Memory B cell (primary cell): ENCODE results near the gene RPL27.

Experiments used
- ATAC-seq: fragments of 150-1000 bp; cut with Tn5 transposase; 2 replicates; pipeline ENCODE4 v1.10.0; 2021; ENCODE audit warnings: low read depth, mild to moderate bottlenecking, moderate library complexity
- DNase-seq, 2 donors: peaks; one replicate each; pipeline ENCODE4 v3.0.0; 2022; ENCODE audit warnings: low spot score in 2 of 2
- H3K27ac Mint-ChIP-seq: one replicate; pipeline ENCODE4 v1.8.0; 2022; ENCODE audit warnings: mild to moderate bottlenecking, moderate library complexity, mixed read lengths
- H3K27me3 Mint-ChIP-seq: one replicate; pipeline ENCODE4 v1.8.0; 2022; ENCODE audit warnings: mixed read lengths
- H3K36me3 Mint-ChIP-seq: one replicate; pipeline ENCODE4 v1.8.0; 2022; ENCODE audit warnings: mild to moderate bottlenecking, mixed read lengths
- H3K4me1 Mint-ChIP-seq: one replicate; pipeline ENCODE4 v1.8.0; 2022; ENCODE audit warnings: mixed read lengths
- H3K4me3 Mint-ChIP-seq: one replicate; pipeline ENCODE4 v1.8.0; 2022; ENCODE audit warnings: mild to moderate bottlenecking, moderate library complexity, mixed read lengths
- H3K9me3 Mint-ChIP-seq: one replicate; pipeline ENCODE4 v1.8.0; 2022; ENCODE audit warnings: mixed read lengths

The RPL27 gene

GRCh38 chr17:43010667-43011308 lies 12.6 kb downstream of the RPL27 start:
- Mint-ChIP-seq H3K36me3 (peaks cover 14% of the 10 kb centered on the region), H3K4me1 (peaks cover 7% of the 10 kb centered on the region), H3K27ac (peak overlapping the region; percentile 31), H3K27me3 (no peaks in the 10 kb centered on the region), H3K9me3 (no peaks in the 10 kb centered on the region), H3K4me3 (no peak overlapping the region)
- DNase-seq, result no peak
- ATAC-seq, result no peak

DNA sequence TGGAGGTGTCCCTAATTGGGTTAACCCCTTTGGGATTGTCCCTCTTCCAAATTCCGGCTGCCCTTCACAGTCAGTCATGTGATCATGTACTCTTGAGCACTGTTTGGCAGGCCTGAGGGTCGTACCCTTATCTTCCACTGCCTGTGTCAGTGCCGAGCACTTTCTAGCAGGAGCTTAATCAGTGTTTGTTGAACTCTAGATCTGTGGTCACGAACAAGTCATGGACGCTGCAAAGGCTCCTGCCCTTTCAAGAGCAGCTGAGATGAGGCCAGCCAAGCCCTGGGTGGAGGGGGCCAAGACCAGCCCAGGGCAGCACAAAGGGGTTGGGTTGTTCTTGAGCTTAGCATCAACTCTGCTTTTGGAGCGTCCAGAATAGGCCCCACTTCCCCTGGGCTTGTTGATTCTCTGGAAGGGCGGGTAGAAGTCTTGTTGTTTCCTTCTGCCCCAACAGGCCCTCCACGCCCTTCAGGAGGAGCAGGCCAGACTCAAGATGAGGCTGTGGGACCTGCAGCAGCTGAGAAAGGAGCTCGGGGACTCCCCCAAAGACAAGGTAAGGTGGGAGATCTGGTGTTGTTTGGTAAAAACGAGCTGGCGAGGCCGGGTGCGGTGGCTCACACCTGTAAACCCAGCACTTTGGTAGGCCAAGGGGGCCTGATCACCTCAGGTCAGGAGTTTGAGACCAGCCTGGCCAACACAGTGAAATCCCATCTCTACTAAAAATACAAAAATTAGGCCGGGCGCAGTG lies 13.7 kb downstream of the RPL27 start:
- H3K27me3 Mint-ChIP-seq, result no peaks in the 10 kb centered on the region
- H3K36me3 Mint-ChIP-seq, result peaks cover 16% of the 10 kb centered on the region
- H3K4me3 Mint-ChIP-seq, result no peak overlapping the region
- peak overlapping the region; percentile 47 for H3K27ac Mint-ChIP-seq
- no peak for ATAC-seq
- DNase-seq, result no peak
- H3K4me1 Mint-ChIP-seq, result peaks cover 5% of the 10 kb centered on the region
- no peaks in the 10 kb centered on the region for H3K9me3 Mint-ChIP-seq

- peak overlapping the region; percentile 9 for H3K27ac Mint-ChIP-seq
- H3K4me1 Mint-ChIP-seq, result peaks cover 7% of the 10 kb centered on the region
- no peaks in the 10 kb centered on the region for H3K9me3 Mint-ChIP-seq
- H3K4me3 Mint-ChIP-seq, result no peak overlapping the region
- no peaks in the 10 kb centered on the region for H3K27me3 Mint-ChIP-seq
- peaks cover 16% of the 10 kb centered on the region for H3K36me3 Mint-ChIP-seq
- ATAC-seq, result no peak
- no peak for DNase-seq
Observed at GRCh38 chr17:43013296-43013695, 15.1 kb downstream of the RPL27 start.

DNA sequence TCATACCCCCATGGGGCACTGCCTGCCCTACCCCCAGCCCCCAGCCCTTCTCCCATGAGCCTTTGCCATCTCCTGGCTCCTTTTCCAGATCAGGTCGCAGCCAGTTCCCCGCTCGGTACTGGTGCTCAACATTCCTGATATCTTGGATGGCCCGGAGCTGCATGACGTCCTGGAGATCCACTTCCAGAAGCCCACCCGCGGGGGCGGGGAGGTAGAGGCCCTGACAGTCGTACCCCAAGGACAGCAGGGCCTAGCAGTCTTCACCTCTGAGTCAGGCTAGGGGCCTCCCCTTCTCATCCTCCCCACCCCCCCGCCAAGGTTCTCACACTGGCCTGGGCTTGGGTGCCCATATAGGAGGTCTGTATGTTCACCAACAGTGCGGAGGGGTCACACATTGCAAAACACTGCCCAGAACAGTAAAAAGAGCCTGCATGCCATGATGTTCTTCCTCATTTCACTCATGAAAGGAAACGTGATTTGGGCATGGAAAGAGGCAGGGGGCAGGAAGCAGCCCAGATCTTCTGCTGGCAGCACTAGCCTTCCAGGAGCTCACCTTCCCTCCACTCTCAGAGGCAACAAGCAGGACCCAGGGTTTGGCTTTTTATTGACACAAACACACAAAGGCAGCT lies 15.9 kb downstream of the RPL27 start:
- Mint-ChIP-seq H3K27ac (peak overlapping the region; percentile 28), H3K4me1 (peaks cover 7% of the 10 kb centered on the region), H3K9me3 (no peaks in the 10 kb centered on the region), H3K27me3 (no peaks in the 10 kb centered on the region), H3K36me3 (peaks cover 16% of the 10 kb centered on the region), H3K4me3 (no peak overlapping the region)
- DNase-seq (no peak), ATAC-seq (no peak)

- Mint-ChIP-seq H3K4me1 (peaks cover 14% of the 10 kb centered on the region), H3K4me3 (no peak overlapping the region), H3K9me3 (no peaks in the 10 kb centered on the region), H3K36me3 (peaks cover 16% of the 10 kb centered on the region), H3K27me3 (no peaks in the 10 kb centered on the region), H3K27ac (peak overlapping the region; percentile 28)
- ATAC-seq (no peak), DNase-seq (no peak)
Observed at GRCh38 chr17:43014649-43015542, 16.7 kb downstream of the RPL27 start.

- H3K27me3 Mint-ChIP-seq, result no peaks in the 10 kb centered on the region
Observed at GRCh38 chr17:43015579-43015978, 17.4 kb downstream of the RPL27 start.

DNA sequence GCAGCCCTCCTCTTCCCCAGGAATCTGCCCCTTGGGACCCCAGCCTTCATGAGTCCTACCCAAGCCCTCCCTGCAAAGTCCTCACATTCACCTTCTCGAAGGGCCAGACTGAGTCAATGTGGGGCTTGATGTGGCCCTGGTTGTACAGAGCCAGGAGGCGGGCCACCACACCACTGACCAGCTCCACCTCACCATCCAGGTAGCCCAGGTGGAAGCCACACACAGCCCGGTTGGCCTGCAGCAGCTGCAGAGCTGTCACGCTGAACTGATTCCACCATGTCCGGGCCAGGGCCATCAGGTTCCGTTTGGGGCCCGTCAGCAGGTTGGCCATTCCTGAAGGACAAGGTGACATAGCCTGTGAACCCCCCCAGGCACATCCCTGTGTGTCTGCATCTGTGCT lies 18.0 kb downstream of the RPL27 start:
- Mint-ChIP-seq H3K4me3 (no peak overlapping the region), H3K9me3 (no peaks in the 10 kb centered on the region), H3K36me3 (peaks cover 16% of the 10 kb centered on the region), H3K4me1 (peaks cover 17% of the 10 kb centered on the region), H3K27ac (no peak overlapping the region), H3K27me3 (no peaks in the 10 kb centered on the region)
- ATAC-seq (no peak), DNase-seq (no peak)

More at GRCh38 chr17:43015579-43015978, 17.4 kb downstream of the RPL27 start:
- no peaks in the 10 kb centered on the region for H3K9me3 Mint-ChIP-seq
- peaks cover 16% of the 10 kb centered on the region for H3K36me3 Mint-ChIP-seq
- peak overlapping the region; percentile 28 for H3K27ac Mint-ChIP-seq
- DNase-seq (no peak), ATAC-seq (no peak)
- H3K4me3 Mint-ChIP-seq, result no peak overlapping the region
- H3K4me1 Mint-ChIP-seq, result peaks cover 13% of the 10 kb centered on the region

DNA sequence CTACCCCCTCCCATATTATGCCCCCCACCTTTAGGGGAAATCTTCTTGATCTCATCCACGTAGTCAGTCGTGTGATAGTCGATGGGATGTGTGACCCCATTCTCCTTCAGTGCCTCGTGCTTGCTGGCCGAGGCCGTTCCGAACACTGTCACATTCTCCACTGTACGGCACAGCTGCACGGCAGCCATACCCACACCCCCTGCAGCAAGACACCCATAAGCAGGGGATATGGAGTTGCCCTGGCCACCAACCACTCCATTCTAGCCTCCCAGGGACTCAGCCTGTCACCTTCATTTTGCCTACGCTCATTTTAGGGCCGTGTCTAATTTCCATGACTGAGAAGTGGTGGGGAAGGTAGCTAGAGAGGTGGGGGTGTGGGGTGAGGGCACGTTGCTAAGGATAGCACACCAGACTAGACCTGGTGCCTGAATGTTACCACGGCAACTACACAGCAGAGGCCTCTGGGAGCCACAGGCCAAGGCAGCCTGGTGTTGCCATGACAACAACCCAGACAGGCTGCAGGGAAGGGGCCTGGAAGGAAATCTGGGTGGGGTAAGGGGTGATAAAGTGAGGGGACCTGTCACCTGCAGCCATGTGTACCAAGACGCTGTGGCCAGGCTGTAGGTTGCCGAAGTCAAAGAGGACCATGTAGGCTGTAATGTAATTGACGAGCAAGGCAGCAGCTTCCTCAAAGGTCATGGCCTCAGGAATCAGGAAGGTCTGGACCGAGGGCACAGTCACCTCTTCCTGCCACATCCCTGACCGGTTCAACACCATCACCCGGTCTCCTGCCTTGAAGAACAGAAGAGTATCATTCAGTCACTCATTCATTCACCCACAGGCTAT lies 20.0 kb downstream of the RPL27 start:
- Mint-ChIP-seq H3K9me3 (no peaks in the 10 kb centered on the region), H3K4me3 (no peak overlapping the region), H3K27me3 (no peaks in the 10 kb centered on the region), H3K27ac (peak overlapping the region; percentile 0), H3K4me1 (peaks cover 17% of the 10 kb centered on the region), H3K36me3 (peaks cover 11% of the 10 kb centered on the region)
- ATAC-seq, result peak; percentile 11
- no peak for DNase-seq

DNA sequence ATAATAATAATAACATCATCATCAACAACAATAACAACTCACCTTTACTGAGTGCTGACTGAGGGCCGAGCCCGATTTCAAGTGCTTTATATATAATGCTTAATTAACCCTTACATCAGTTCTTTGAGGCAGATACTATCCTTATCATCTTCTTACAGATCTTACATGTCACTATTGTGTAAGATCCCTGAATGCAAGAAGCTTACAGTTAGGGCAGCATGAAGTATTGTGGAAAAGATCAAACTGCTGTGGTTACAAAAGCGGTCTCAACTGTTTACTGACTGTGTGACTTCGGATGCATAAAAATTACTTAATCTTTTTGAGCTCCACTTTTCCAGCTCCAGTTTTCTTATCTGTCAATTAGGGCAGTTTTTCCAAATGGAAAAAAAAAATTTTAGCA lies 20.7 kb downstream of the RPL27 start:
- no peak for ATAC-seq
- no peaks in the 10 kb centered on the region for H3K9me3 Mint-ChIP-seq
- no peaks in the 10 kb centered on the region for H3K27me3 Mint-ChIP-seq
- no peak overlapping the region for H3K27ac Mint-ChIP-seq
- no peak for DNase-seq
- H3K4me1 Mint-ChIP-seq, result peaks cover 17% of the 10 kb centered on the region
- H3K36me3 Mint-ChIP-seq, result peaks cover 8% of the 10 kb centered on the region
- H3K4me3 Mint-ChIP-seq, result no peak overlapping the region

DNA sequence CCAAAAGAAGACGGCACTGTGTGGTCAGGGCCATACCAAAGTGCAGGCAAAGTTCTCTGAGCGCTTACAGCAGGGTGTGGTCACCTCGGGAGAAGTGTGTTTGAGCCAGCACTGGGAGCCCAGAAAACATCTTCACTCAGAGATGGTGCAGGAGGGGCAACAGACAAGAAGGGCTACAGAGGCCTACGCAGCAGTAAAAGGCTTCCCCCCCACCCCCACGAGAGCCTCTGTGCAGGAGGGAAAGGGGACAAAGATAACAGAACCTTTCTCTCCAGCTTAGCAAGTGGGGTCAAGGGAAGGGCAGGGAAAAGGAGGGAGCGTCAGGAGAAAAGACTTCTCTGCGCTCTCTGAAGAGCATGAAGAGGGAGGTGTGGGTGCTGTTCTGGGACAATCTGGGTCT lies 21.2 kb downstream of the RPL27 start:
- peak overlapping the region; percentile 41 for H3K27ac Mint-ChIP-seq
- H3K9me3 Mint-ChIP-seq, result no peaks in the 10 kb centered on the region
- H3K4me3 Mint-ChIP-seq, result peak overlapping the region; percentile 56
- DNase-seq (no peak), ATAC-seq (no peak)
- peaks cover 19% of the 10 kb centered on the region for H3K4me1 Mint-ChIP-seq
- H3K36me3 Mint-ChIP-seq, result peaks cover 6% of the 10 kb centered on the region
- no peaks in the 10 kb centered on the region for H3K27me3 Mint-ChIP-seq

GRCh38 chr17:43020030-43020621 lies 21.9 kb downstream of the RPL27 start:
- Mint-ChIP-seq H3K27ac (peak overlapping the region; percentile 80), H3K9me3 (no peaks in the 10 kb centered on the region), H3K27me3 (no peaks in the 10 kb centered on the region), H3K4me3 (peak overlapping the region; percentile 95), H3K36me3 (peaks cover 2% of the 10 kb centered on the region), H3K4me1 (peaks cover 23% of the 10 kb centered on the region)
- no peak for DNase-seq
- ATAC-seq, result no peak

DNA sequence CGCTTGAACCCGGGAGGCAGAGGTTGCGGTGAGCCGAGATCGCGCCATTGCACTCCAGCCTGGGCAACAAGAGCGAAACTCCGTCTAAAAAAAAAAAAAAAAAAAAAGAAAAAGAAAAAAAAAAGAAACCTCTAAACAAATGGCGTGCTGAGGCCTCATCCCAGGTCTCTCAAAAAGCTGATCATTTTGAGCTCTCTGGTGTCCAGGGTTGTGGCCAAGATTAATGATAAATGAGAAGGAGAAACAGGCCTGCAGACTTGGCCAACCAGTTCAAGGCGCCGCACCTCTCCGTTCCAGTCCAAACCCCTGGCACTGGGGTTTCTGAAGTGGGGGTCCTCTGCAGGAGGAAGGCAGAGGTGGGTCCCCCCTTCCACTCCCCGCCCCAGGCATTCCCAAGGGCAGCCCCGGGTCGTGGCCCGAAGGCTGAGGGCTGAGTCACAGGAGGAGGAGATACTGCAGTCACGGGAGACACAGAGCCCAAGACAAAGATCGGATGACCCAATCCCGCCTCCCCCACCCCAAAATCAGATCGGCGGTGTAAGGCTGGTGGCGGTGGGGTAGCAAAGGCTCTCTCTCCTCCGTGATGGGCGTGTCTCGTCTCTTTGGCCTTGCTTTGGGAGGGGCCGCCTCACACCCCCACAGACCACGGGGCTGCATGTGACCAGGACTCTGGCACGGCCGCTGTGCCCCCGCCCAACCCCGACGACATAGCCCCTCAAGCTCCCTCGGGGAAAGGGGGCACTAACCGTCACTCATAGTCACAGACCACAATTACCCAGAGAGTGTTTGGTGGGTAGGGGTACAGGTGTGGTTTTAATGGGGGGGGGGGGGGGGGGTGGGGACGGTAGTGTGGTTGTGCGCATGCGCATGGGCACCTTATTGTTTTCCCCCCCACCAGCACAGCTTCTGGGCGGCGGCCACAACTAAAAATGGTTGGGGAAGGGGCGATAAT lies 22.8 kb downstream of the RPL27 start:
- ATAC-seq, result peak; percentile 5
- H3K4me1 Mint-ChIP-seq, result peaks cover 28% of the 10 kb centered on the region
- H3K27me3 Mint-ChIP-seq, result no peaks in the 10 kb centered on the region
- H3K9me3 Mint-ChIP-seq, result no peaks in the 10 kb centered on the region
- H3K27ac Mint-ChIP-seq, result peak overlapping the region; percentile 80
- peaks cover under 1% of the 10 kb centered on the region for H3K36me3 Mint-ChIP-seq
- DNase-seq, result peak; percentile 33 to 40
- H3K4me3 Mint-ChIP-seq, result peak overlapping the region; percentile 95
